Retinal pigment epithelial cell (primary cell): ENCODE results near the gene MED12.

Source experiments
- DNase-seq: peaks from one replicate; pipeline ENCODE4 v3.0.0-alpha.2; 2010; ENCODE audit warnings: low read depth
- H3K4me3 ChIP-seq: 2 replicates; pipeline ENCODE4 v1.5.1; 2011; ENCODE audit warnings: mild to moderate bottlenecking, low read length, control low read depth, moderate library complexity
- CTCF ChIP-seq: conservative IDR thresholded peaks from 2 replicates; pipeline ENCODE4 v1.5.1; 2011; ENCODE audit warnings: low read depth, low read length, control low read depth, inconsistent platforms

Gene MED12

GRCh38 chrX:71118032-71118984 is at the start of gene MED12:
Gene MED12, plus strand, starts transcription at chrX:71118596. Its CDS starts 159 bp downstream, at chrX:71118755.
- H3K4me3 ChIP-seq = peak within 1 kb of the TSS; percentile 68

GRCh38 chrX:71070531-71070930 is 47.9 kb upstream of the MED12 start:
- H3K4me3 ChIP-seq = no peak overlapping the region
- TF ChIP-seq CTCF = no peak
- DNase-seq = no peak

More at GRCh38 chrX:71118032-71118984, at the start of gene MED12:
- DNase-seq = peak; percentile 38
- TF ChIP-seq CTCF = no peak

DNA sequence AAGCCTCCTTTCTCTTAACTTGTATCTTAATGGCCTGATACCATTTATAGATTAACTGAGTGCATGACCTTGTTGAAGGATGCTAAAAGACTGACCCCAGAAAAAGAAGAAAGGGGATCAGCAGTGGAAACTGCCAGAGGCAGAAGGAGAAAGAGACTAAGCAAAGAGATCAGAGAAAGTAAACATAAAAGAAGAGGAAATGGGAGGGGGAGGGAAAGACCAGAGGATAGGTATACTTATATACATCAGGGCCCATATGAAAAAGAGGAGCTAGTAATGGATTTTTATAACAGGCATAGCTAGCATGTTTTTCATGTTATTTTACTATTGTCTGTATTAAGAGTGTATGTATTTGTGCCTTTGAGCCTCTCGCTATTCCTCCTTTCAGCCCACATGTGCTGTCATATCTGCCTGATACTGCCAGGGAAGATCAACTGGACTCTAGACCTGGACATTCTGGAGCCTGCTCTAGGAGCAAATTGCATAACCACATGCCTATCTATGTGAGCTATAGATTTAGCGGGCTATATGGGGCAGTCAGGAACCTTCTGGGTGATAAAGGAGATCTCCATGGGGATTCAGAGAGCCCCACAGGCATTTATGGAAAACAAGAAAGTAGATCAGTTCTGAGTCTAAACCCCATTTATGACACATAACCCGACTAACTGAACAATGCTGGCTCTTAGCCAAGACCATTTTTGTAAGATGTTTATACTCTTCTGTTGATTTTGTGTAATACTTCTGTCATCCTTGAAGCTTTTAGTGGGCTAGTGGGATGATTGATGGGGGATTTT is 36.9 kb upstream of the MED12 start:
- H3K4me3 ChIP-seq = no peak overlapping the region
- TF ChIP-seq CTCF = no peak
- DNase-seq = no peak

- H3K4me3 ChIP-seq = no peak overlapping the region
- no peak for TF ChIP-seq CTCF
- no peak for DNase-seq
These were observed 36.2 kb upstream of the MED12 start for GRCh38 chrX:71082124-71082647.

DNA sequence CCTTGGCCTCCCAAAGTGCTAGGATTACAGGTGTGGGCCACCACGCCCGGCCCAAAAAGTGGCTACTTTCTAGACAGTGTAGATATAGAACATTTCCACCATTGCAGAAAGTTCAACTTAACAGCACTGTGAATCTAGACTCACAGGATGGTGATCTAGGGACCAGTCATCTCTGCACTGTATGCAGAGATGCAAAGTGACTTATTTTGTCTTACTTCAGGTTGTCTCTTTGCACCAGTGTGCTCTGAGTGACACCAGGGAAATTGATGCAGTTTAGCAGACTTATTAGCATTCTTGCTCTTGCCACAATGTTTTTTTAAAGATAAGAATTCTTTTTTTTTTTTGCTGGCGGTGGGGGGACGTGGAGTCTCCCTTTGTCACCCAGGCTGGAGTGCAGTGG is 35.6 kb upstream of the MED12 start:
- no peak for DNase-seq
- H3K4me3 ChIP-seq = no peak overlapping the region
- TF ChIP-seq CTCF = no peak

DNA sequence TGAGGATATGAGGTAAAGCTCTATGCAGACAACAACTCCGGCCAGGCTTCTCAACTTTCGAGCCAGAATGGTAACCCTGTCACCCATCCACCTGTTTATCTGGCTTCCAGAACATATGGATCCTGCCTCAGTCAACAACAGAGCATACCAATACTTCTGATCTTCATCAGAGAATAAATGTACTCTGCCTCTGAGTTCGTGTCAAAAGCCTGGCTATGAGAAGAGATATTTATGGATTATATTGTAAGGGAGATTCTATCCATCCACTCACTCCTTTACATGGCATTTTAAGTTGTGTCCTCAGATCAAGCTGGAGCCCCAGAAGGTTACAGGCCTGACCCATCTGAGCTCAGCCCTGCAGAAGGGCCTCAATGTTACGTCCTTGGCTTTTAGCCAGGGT is 32.5 kb upstream of the MED12 start:
- no peak for DNase-seq
- no peak overlapping the region for H3K4me3 ChIP-seq
- no peak for TF ChIP-seq CTCF
